Neuron (in vitro differentiated cells): Measurements from ENCODE around the gene PLA2G5.
"Not testable (repeated sequence)": the region's sequence is repeated elsewhere in the genome, so short reads cannot be mapped to it uniquely, and the experiment has no call there.

Experiments used
- H2AFZ ChIP-seq: one replicate; pipeline ENCODE4 v1.6.1; 2013; ENCODE audit warnings: low read depth, mild to moderate bottlenecking, inconsistent platforms, low read length, moderate library complexity
- H3K27me3 ChIP-seq: one replicate; pipeline ENCODE4 v1.6.1; 2013; ENCODE audit warnings: low read length; ENCODE audit not compliant: insufficient read depth
- H3K36me3 ChIP-seq: one replicate; pipeline ENCODE4 v1.6.1; 2013; ENCODE audit warnings: low read length; ENCODE audit not compliant: insufficient read depth
- H3K4me1 ChIP-seq: one replicate; pipeline ENCODE4 v1.6.1; 2013; ENCODE audit warnings: low read length; ENCODE audit not compliant: insufficient read depth
- H3K4me3 ChIP-seq: 2 replicates; pipeline ENCODE4 v1.5.1; 2013; ENCODE audit warnings: mild to moderate bottlenecking, low read length, moderate library complexity
- H3K9me3 ChIP-seq: one replicate; pipeline ENCODE4 v1.6.1; 2013; ENCODE audit warnings: low read length

Gene PLA2G5

GRCh38 chr1:20069874-20070273 lies at the start of gene PLA2G5:
Gene PLA2G5 (plus strand): TSS chr1:20070194. CDS start chr1:20084831, 14,637 bp downstream.
- H3K36me3 ChIP-seq = no peaks in the 10 kb centered on the region
- no peaks in the 10 kb centered on the region for H3K4me1 ChIP-seq
- no peak within 1 kb of the TSS for H2AFZ ChIP-seq
- H3K4me3 ChIP-seq = no peak within 1 kb of the TSS
- peaks cover 11% of the 10 kb centered on the region for H3K27me3 ChIP-seq
- H3K9me3 ChIP-seq = no peaks in the 10 kb centered on the region

- no peaks in the 10 kb centered on the region for H3K27me3 ChIP-seq
- H3K36me3 ChIP-seq = no peaks in the 10 kb centered on the region
- no peak overlapping the region for H3K4me3 ChIP-seq
- no peaks in the 10 kb centered on the region for H3K9me3 ChIP-seq
- H3K4me1 ChIP-seq = no peaks in the 10 kb centered on the region
- no peak overlapping the region for H2AFZ ChIP-seq
Observed at GRCh38 chr1:20028125-20028524, 41.9 kb upstream of the PLA2G5 start.

- Histone ChIP-seq H3K9me3 (no peaks in the 10 kb centered on the region), H3K27me3 (no peaks in the 10 kb centered on the region), H3K4me1 (no peaks in the 10 kb centered on the region), H3K4me3 (no peak overlapping the region), H3K36me3 (no peaks in the 10 kb centered on the region), H2AFZ (no peak overlapping the region)
Observed at GRCh38 chr1:20028726-20029125, 41.3 kb upstream of the PLA2G5 start.

- Histone ChIP-seq H3K9me3 (no peaks in the 10 kb centered on the region), H3K4me3 (no peak overlapping the region)
Observed at GRCh38 chr1:20029178-20029912, 40.6 kb upstream of the PLA2G5 start.

GRCh38 chr1:20030436-20031151 lies 39.4 kb upstream of the PLA2G5 start:
- H3K9me3 ChIP-seq, H2AFZ ChIP-seq, H3K4me3 ChIP-seq, H3K36me3 ChIP-seq, H3K27me3 ChIP-seq, H3K4me1 ChIP-seq: not testable (repeated sequence)

More at GRCh38 chr1:20029178-20029912, 40.6 kb upstream of the PLA2G5 start:
- H3K4me1 ChIP-seq = no peaks in the 10 kb centered on the region
- no peak overlapping the region for H2AFZ ChIP-seq
- H3K27me3 ChIP-seq = no peaks in the 10 kb centered on the region
- H3K36me3 ChIP-seq = no peaks in the 10 kb centered on the region

GRCh38 chr1:20031161-20031560 lies 38.8 kb upstream of the PLA2G5 start:
- no peaks in the 10 kb centered on the region for H3K36me3 ChIP-seq
- no peaks in the 10 kb centered on the region for H3K27me3 ChIP-seq
- H3K9me3 ChIP-seq = no peaks in the 10 kb centered on the region
- H3K4me1 ChIP-seq = no peaks in the 10 kb centered on the region
- no peak overlapping the region for H3K4me3 ChIP-seq
- H2AFZ ChIP-seq = no peak overlapping the region

- Histone ChIP-seq H3K9me3 (no peaks in the 10 kb centered on the region), H2AFZ (no peak overlapping the region)
Observed at GRCh38 chr1:20031836-20032235, 38.2 kb upstream of the PLA2G5 start.

GRCh38 chr1:20032425-20032824 lies 37.6 kb upstream of the PLA2G5 start:
- H3K4me1 ChIP-seq = no peaks in the 10 kb centered on the region
- no peaks in the 10 kb centered on the region for H3K36me3 ChIP-seq
- no peaks in the 10 kb centered on the region for H3K9me3 ChIP-seq
- H3K4me3 ChIP-seq = no peak overlapping the region
- H2AFZ ChIP-seq = no peak overlapping the region
- H3K27me3 ChIP-seq = no peaks in the 10 kb centered on the region

More at GRCh38 chr1:20031836-20032235, 38.2 kb upstream of the PLA2G5 start:
- Histone ChIP-seq H3K27me3 (no peaks in the 10 kb centered on the region), H3K4me3 (no peak overlapping the region), H3K36me3 (no peaks in the 10 kb centered on the region), H3K4me1 (no peaks in the 10 kb centered on the region)

GRCh38 chr1:20033420-20033819 lies 36.6 kb upstream of the PLA2G5 start:
- Histone ChIP-seq H3K4me3 (no peak overlapping the region), H3K27me3 (no peaks in the 10 kb centered on the region), H3K9me3 (no peaks in the 10 kb centered on the region), H2AFZ (no peak overlapping the region), H3K36me3 (no peaks in the 10 kb centered on the region), H3K4me1 (no peaks in the 10 kb centered on the region)

GRCh38 chr1:20035114-20035513 lies 34.9 kb upstream of the PLA2G5 start:
- no peak overlapping the region for H3K4me3 ChIP-seq
- no peaks in the 10 kb centered on the region for H3K9me3 ChIP-seq
- no peaks in the 10 kb centered on the region for H3K27me3 ChIP-seq
- H2AFZ ChIP-seq = no peak overlapping the region
- no peaks in the 10 kb centered on the region for H3K4me1 ChIP-seq
- no peaks in the 10 kb centered on the region for H3K36me3 ChIP-seq

- H2AFZ ChIP-seq = no peak overlapping the region
- H3K9me3 ChIP-seq = no peaks in the 10 kb centered on the region
- no peak overlapping the region for H3K4me3 ChIP-seq
- H3K36me3 ChIP-seq = no peaks in the 10 kb centered on the region
- no peaks in the 10 kb centered on the region for H3K27me3 ChIP-seq
- H3K4me1 ChIP-seq = no peaks in the 10 kb centered on the region
Observed at GRCh38 chr1:20037877-20038276, 32.1 kb upstream of the PLA2G5 start.

GRCh38 chr1:20047096-20047495 lies 22.9 kb upstream of the PLA2G5 start:
- H3K36me3 ChIP-seq = no peaks in the 10 kb centered on the region
- H3K9me3 ChIP-seq = no peaks in the 10 kb centered on the region
- H2AFZ ChIP-seq = no peak overlapping the region
- no peak overlapping the region for H3K4me3 ChIP-seq
- H3K27me3 ChIP-seq = no peaks in the 10 kb centered on the region
- no peaks in the 10 kb centered on the region for H3K4me1 ChIP-seq

- Histone ChIP-seq H2AFZ (no peak overlapping the region), H3K27me3 (no peaks in the 10 kb centered on the region), H3K4me3 (no peak overlapping the region), H3K4me1 (no peaks in the 10 kb centered on the region), H3K36me3 (no peaks in the 10 kb centered on the region), H3K9me3 (no peaks in the 10 kb centered on the region)
Observed at GRCh38 chr1:20048563-20048962, 21.4 kb upstream of the PLA2G5 start.
